DMS79 (cell line): ENCODE results near the gene BCL2.

ENCODE experiments used
- DNase-seq: peaks from one replicate; lab custom pipeline; 2025; lab: John Stamatoyannopoulos, UW

BCL2 gene

DNA sequence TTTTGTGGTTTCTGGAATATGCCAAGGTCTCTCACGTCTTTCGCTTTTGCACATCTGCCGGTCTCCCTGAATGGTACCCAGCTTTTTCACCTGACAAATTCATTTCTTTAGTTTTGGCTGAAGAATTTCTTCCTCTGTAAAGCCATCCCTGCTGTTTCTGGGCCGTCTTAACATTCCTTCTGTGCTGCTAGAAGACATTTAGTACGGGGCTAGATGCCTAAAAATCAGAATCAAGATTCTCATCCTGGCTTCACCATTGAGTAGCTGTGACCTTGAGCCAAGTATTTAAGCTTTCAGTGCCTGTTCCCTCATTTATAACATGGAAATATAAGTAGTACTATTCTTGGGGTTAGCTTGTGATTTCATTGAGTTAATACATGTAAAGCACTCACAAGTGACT lies 6.4 kb upstream of the BCL2 start:
- DNase-seq = no peak

DNA sequence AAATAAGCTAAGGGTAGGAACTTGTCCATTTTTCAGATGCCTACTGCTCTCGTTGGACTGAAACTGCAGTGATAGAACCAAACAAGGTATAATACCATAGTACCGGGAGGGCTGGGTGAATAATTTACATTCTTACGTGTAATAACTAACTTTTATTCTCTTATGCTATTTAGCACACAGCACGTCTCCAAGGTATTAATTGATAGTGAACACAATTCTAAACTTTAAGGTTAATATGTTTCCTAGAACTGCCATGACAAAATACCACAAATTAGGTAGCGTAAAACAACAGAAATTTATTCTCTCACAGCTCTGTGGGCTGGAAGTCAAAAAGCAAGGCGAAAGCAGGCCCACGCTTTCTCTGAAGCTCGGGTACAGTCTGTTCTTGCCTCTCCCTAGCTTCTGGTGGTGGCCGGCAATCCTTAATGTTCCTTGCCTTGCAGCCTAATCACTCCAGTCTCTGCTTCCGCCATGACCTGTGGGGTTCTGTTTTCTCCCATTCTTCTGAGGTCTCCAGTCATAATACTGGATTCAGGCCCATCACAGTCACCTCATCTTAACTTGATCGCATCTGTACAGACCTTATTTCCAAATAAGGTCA lies 5.6 kb upstream of the BCL2 start:
- no peak for DNase-seq

GRCh38 chr18:63322908-63323634 lies 3.5 kb upstream of the BCL2 start:
- peak; percentile 57 for DNase-seq

DNA sequence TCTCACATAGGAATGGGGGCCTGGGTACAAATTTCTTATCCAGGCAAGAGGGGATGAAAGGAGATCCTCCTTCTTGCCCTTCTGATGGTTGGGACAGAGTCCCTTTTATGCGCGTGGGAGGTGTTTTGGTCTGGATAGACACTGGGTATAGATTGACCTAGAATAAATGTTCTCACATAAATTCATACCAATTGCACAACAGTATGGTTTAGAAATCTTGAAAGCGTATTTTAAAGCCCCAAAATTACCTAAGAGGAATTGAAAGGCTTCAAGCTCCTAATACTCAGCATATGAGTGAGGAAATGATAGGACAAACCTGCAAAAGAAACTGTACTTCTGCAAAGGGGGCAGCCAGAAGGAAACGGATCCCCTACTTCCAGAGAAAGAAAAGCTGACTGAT lies 2.6 kb upstream of the BCL2 start:
- no peak for DNase-seq

DNA sequence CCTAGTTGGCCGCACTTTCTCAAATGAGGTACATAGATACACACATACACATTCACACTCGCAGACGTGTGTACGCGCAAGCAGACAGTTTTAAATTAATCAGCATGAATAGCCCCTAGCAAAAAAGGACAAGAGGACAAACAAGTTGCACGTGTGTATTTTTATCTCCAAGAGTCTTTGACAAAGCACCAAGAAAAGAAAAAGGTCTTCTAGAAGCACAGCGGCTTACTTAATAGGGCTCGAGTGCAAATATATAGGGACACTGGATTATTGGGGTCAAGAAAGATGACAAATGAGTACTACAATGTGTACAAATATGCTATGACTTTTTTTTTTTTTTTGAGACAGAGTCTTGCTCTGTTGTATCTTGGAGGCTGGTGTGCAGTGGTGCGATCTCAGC lies 1.7 kb upstream of the BCL2 start:
- DNase-seq = no peak

- no peak for DNase-seq
Measured at GRCh38 chr18:63320975-63321265, 1.4 kb upstream of the BCL2 start.

- peak; percentile 59 for DNase-seq
Measured at GRCh38 chr18:63320123-63320974, 780 bp upstream of the BCL2 start.

GRCh38 chr18:63318889-63319382 lies 633 bp downstream of the BCL2 start:
- no peak for DNase-seq

DNA sequence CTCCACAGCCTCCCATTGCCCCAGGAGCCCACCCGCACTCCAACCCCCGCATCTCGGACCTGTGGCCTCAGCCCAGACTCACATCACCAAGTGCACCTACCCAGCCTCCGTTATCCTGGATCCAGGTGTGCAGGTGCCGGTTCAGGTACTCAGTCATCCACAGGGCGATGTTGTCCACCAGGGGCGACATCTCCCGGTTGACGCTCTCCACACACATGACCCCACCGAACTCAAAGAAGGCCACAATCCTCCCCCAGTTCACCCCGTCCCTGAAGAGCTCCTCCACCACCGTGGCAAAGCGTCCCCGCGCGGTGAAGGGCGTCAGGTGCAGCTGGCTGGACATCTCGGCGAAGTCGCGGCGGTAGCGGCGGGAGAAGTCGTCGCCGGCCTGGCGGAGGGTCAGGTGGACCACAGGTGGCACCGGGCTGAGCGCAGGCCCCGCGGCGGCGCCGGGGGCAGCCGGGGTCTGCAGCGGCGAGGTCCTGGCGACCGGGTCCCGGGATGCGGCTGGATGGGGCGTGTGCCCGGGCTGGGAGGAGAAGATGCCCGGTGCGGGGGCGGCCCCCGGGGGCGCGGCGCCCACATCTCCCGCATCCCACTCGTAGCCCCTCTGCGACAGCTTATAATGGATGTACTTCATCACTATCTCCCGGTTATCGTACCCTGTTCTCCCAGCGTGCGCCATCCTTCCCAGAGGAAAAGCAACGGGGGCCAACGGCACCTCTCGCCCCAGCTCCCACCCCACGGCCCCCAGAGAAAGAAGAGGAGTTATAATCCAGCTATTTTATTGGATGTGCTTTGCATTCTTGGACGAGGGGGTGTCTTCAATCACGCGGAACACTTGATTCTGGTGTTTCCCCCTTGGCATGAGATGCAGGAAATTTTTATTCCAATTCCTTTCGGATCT lies 1.3 kb downstream of the BCL2 start:
- DNase-seq = peak; percentile 87

DNA sequence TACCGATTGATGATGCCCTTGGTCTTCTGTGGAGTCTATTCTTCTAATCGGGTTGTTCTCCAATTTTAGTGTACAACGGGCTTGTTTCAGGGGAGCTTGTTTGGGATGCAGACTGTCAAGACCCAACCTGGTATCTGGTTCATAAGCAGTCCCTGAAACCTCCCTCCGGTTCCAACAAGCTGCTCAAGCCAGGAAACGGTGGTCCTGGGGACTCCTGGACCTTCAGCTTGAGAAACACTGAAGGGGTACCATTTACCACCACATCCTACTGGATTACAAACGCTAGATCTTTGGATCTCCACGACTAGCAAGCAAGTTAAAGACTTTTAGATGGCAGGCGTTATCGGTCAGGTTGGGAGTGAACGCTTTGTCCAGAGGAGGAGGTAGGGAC lies 2.0 kb downstream of the BCL2 start:
- peak; percentile 46 for DNase-seq

DNA sequence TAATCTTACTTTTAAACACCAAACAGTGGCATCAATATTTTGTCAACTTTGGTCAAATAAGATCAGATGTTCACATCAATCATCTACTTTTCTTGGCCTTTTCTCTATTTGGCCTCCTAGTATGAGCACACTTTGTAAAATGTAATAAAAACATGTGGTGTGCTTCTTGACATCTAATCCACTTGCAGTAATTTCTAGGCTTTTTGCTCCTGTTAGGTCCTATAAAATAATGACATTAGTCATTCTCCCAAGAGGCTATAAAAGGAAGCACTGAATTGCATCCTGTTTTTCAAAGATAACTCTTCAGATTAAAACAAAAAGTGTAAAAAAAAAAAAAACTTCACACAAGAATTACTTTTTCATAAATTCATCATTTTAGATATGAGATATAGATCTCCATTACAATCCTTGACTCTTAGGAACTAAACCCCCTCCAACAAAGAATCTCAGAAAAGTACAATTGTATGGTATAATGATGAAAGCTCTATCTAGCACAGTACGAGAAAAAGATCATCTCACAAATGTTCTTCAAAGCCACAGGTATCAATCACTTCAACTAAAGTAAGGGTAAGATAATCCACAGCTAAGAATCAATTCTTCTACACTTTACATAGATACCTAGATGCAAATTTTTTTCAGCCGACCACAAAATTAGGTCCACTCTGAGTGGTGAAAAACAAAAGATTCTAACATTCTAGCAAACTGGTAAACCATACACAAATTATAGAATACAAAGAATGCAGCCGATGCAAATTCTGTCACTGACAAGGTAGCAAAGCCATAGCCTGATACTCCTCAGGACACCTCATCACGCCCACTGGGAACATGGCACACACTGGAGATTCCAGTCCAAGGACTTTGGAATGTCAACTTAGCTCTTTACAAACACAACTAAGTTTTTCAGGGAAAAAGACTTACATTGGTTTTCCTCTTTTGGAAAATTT lies 2.7 kb downstream of the BCL2 start:
- no peak for DNase-seq

GRCh38 chr18:63315876-63316275 lies 3.7 kb downstream of the BCL2 start:
- no peak for DNase-seq

DNA sequence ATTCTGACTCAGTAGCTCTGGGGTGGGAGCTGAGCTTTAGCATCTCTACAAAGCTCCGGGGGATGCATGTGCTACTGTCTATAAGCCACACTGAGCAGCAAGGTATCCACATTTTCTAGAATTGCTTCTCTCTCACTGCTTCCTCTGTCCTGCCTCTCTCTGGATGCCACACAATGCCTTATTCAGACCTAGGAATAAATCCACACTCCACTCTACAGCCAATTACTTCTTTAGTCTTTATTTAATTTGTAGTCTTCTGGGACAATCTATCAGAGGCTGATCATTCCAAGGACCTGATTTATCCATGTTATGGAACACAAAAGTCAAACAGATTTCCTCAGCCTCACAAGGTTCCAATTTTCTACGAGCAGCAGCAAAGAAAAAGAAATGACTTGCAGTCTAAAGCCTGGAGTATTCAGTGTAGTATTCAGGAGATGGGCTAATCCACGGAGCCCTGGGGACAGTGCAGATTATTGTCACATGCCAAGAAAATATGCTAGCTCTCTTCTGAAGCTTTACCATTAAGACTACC lies 4.4 kb downstream of the BCL2 start:
- no peak for DNase-seq

DNA sequence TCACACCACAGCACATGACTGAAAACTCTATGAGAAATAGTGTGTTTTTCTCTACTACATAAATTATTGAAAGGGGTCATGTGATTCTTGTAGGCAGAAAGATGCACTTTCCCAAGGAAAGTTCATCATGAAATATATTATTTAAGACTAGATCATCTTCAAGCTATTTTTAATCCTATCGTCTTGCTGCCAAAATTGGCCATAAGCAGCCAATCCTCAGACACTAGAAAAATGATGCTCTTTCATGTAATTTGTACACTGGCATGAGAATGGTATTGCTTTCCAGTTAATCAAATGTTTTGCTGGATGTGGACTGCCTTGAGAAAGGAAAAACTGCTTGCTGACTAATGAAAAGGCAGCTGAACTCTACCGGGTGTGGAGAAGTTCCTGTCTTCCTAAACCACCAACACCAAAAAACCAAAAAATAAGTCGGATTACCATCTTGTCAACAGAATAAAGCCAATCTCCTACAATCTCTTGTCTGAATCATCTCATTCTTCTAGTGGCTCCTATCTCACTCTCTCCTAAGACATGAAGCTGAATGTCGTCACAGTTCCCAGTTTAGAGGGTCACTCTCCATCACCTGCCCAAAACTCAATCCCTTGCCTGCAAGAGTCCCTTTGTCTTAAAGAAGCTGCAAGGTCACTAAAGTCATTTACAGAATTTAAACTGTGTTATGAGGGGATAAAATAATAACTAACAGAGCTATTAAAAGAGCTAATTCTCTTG lies 5.3 kb downstream of the BCL2 start:
- DNase-seq = no peak

- no peak for DNase-seq
Measured at GRCh38 chr18:63313396-63313917, 6.1 kb downstream of the BCL2 start.

GRCh38 chr18:63312737-63313395 lies 6.7 kb downstream of the BCL2 start:
- no peak for DNase-seq

- no peak for DNase-seq
Measured at GRCh38 chr18:63312019-63312409, 7.6 kb downstream of the BCL2 start.

DNA sequence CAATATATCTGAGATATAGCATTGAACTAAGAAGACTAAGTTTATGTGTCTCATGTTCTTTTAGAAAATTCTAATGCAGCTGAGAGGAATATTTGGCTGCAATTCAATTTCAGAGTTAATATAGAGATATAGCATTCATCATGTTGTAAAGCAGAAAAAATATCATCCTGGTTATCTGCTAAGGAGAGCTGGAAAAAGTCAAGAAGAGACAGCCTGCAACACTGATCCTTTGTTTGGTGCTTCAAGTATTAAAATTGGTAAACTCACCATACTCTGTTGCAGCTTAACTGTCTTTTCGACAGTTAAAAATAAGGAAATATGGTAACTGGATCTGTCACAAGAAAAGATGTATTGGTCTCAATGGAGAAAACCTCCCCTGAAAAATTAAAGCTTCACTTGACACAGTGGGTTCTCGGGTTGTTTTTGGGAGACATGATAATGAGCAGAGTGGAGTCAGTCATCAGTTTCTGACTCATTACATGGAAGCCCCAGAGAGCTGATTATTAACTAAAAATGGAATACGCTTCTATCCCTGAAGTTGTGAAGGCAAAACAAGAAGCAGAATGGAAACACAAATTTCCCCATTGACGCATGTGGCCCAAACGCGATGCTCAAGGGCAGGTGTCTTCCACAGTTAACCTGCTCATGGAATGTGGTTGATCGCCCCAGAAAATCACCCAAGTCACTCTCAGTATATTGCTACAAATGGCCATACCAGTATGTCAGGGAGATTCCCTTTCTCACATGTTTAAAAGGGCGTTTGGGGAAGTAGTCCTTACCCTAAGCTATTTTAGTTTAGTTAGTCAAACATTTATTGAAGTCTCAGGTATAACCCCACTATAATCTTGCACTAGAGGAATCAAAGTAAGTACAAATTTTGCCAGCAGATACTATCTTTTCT lies 8.2 kb downstream of the BCL2 start:
- DNase-seq = no peak
